A549 (cell line): ENCODE results near the gene PITX3. TPM values are rescaled to one million over a fixed set of nuclear protein-coding genes. Genes with fewer than 3 reads are reported as not detected.

Experiments
- ATAC-seq, 2 experiments: fragments of 200-7000 bp in 1 of 2; fragments of >200 bp in 1 of 2; cut with Nextera tagmentation in 1 of 2; cut with Tn5 transposase in 1 of 2; 3 replicates each; pipeline versions ENCODE4 v1.8.0 to v1.9.1; 2018 to 2020; ENCODE audit warnings: mild to moderate bottlenecking in 1 of 2, moderate library complexity in 1 of 2
- CTCF ChIA-PET: fragments of 300-600 bp; sonication (Branson Sonifier 250); formaldehyde crosslinking; extraction: SDS; loops from one replicate; lab custom pipeline; 2021; ENCODE audit warnings: antibody characterized with exemption, inconsistent platforms; lab: Yijun Ruan, JAX
- POLR2A ChIA-PET: fragments of 350-600 bp; formaldehyde crosslinking; extraction: SDS; loops from one replicate; lab custom pipeline; 2021; ENCODE audit warnings: antibody characterized with exemption, inconsistent platforms; lab: Yijun Ruan, JAX
- DNase-seq, 2 experiments: peaks; one replicate each; pipeline versions ENCODE4 v3.0.0 to v3.0.0-alpha.2; 2011 to 2016; ENCODE audit warnings: low read depth in 1 of 2, low spot score in 1 of 2
- FAIRE-seq: peaks from 2 replicates; lab custom pipeline; 2011; peaks lifted over from hg19 to GRCh38; lab: Jason Lieb, UNC
- H3K27ac ChIP-seq, 2 experiments: fragments of >200 bp; sonication (Bioruptor Twin); formaldehyde crosslinking; 3 replicates each; pipeline ENCODE4 v1.5.1; 2016 to 2017
- H3K4me1 ChIP-seq: fragments of >200 bp; sonication (Bioruptor Twin); formaldehyde crosslinking; 3 replicates; pipeline ENCODE4 v1.6.1; 2016
- H3K4me2 ChIP-seq: fragments of >200 bp; sonication (Bioruptor Twin); formaldehyde crosslinking; 3 replicates; pipeline ENCODE4 v1.6.1; 2016
- H3K4me3 ChIP-seq: fragments of >200 bp; sonication (Bioruptor Twin); formaldehyde crosslinking; 3 replicates; pipeline ENCODE4 v1.5.1; 2016
- H3K9me3 ChIP-seq: fragments of >200 bp; sonication (Bioruptor Twin); formaldehyde crosslinking; 3 replicates; pipeline ENCODE4 v1.6.1; 2016
- BHLHE40 ChIP-seq: IDR thresholded peaks from 2 replicates; pipeline ENCODE4 v1.6.1; 2012; ENCODE audit warnings: low read depth, low read length, inconsistent platforms
- CBX8 ChIP-seq: fragments of 200-600 bp; sonication (generic); IDR thresholded peaks from 2 replicates; pipeline ENCODE4 v1.6.1; 2016
- CHD2 ChIP-seq: fragments of 150-350 bp; IDR thresholded peaks from 2 replicates; pipeline ENCODE4 v1.6.1; 2014; ENCODE audit warnings: low read length; ENCODE audit not compliant: partially characterized antibody
- ELK1 ChIP-seq: fragments of 150-350 bp; IDR thresholded peaks from 2 replicates; pipeline ENCODE4 v1.6.1; 2014; ENCODE audit warnings: low read depth, mild to moderate bottlenecking, low read length
- FOSL2 ChIP-seq, 2 experiments: fragments of 450-650 bp in 1 of 2; fragments of >200 bp in 1 of 2; sonication (Bioruptor Twin) in 1 of 2; formaldehyde crosslinking; IDR thresholded peaks; 2 replicates each; pipeline versions ENCODE4 v1.5.0 to v1.6.1; 2016 to 2020; ENCODE audit warnings: mild to moderate bottlenecking in 1 of 2, moderate library complexity in 1 of 2
- JUN ChIP-seq, 2 experiments: fragments of >200 bp; sonication (Bioruptor Twin); formaldehyde crosslinking; IDR thresholded peaks; 2 replicates in 1 of 2; 3 replicates in 1 of 2; pipeline ENCODE4 v1.6.1; 2016 to 2017
- JUNB ChIP-seq: fragments of >200 bp; sonication (Bioruptor Twin); formaldehyde crosslinking; IDR thresholded peaks from 2 replicates; pipeline ENCODE4 v1.6.1; 2016
- MYC ChIP-seq: IDR thresholded peaks from 2 replicates; pipeline ENCODE4 v1.6.1; 2012; ENCODE audit warnings: mild to moderate bottlenecking, inconsistent platforms, low read length, improper control_type of control experiment, borderline replicate concordance
- NFE2L2 ChIP-seq: fragments of 150-350 bp; conservative IDR thresholded peaks from 2 replicates; pipeline ENCODE4 v1.6.1; 2014; ENCODE audit warnings: low read length
- PBX3 ChIP-seq: IDR thresholded peaks from 2 replicates; pipeline ENCODE4 v1.6.1; 2012
- REST ChIP-seq: fragments of 200-600 bp; sonication (generic); IDR thresholded peaks from 2 replicates; pipeline ENCODE4 v1.6.1; 2016; ENCODE audit warnings: antibody characterized with exemption, mild to moderate bottlenecking, moderate library complexity
- RNF2 ChIP-seq: fragments of 200-600 bp; sonication (generic); IDR thresholded peaks from 2 replicates; pipeline ENCODE4 v1.6.1; 2016; ENCODE audit warnings: low read depth, mild to moderate bottlenecking, antibody characterized with exemption, moderate library complexity, borderline replicate concordance
- SREBF2 ChIP-seq: fragments of 450-650 bp; IDR thresholded peaks from 2 replicates; pipeline ENCODE4 v1.6.1; 2014; ENCODE audit warnings: mild to moderate bottlenecking, moderate library complexity
- TFCP2L1 ChIP-seq: fragments of 250-450 bp; sonication (Bioruptor Pico); IDR thresholded peaks from 2 replicates; pipeline ENCODE4 v1.5.0; 2021; ENCODE audit warnings: mild to moderate bottlenecking
- ZFP36 ChIP-seq: fragments of 450-650 bp; IDR thresholded peaks from 2 replicates; pipeline ENCODE4 v1.6.1; 2014; ENCODE audit warnings: borderline replicate concordance; ENCODE audit not compliant: partially characterized antibody
- WGBS: methylation state at CpG from one replicate; pipeline ENCODE4 v1.1.6; 2017; ENCODE audit errors: missing lambda C conversion rate; 5-methylcytosine and 5-hydroxymethylcytosine counted together
- polyA plus RNA-seq, 4 experiments: library from polyadenylated mRNA; depleted of rRNA in 3 of 4; stranded (reverse); fragments of >200 nt; fragmentation: RNase III in 1 of 4; extraction: RNeasy Plus Mini Kit Qiagen cat#74134 plus additional on column Dnase treatment in 1 of 4; gene quantifications; 2 replicates in 3 of 4; 3 replicates in 1 of 4; pipeline ENCODE4 v1.2.3, GENCODE V29; 2011 to 2017

The PITX3 gene
- polyA plus RNA-seq, 2 of the 4 experiments (the other 2 are of a cell fraction): 0.09 TPM; not detected in 1

DNA sequence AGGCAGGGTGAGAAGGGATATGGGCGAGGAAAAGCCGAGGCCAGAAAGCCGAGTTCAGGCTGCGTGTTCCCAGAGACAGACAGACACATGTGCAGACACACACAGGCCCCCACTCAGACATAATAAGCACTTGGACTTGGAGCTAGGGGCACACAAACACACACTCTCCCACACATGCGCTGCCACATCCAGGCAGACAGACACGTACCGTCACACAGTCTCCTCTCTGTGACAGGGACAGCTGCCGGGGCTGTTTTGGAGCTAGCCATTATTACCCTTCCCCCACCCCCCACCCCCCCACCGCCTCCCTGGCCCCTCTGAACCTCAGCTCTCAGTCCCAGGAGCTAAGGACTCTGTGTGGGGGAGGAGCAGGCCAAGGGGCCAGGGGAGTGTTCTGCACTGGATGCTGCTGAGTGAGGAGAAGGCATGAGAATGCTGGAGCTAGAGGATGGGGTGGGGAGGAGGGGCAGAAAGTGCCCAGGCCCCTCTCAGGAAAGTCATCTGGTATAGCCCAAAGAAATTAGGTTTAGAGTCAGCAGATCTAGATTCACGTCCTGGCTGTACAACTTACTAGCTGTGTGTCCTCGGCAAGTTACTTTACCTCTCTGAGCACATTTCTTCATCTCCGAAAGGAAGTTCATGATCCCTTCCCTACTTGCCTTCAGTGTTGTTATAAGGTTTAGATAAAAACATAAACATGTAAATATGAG, 6.3 kb downstream of the PITX3 start:
- Histone ChIP-seq H3K27ac (no peak overlapping the region), H3K9me3 (no peaks in the 10 kb centered on the region), H3K4me3 (no peak overlapping the region), H3K4me1 (peaks cover 26% of the 10 kb centered on the region), H3K4me2 (peak overlapping the region; percentile 37; the same call in 2 of the 3 replicates)
- DNase-seq: no peak
- ATAC-seq: no peak
- no peak for FAIRE-seq
- POLR2A ChIA-PET: interaction anchor here (0.6 kb wide), 1 partner anchor 217 kb away, joined by 3 read pairs; the partner anchor contains the start of gene C10orf95
- CTCF ChIA-PET: interaction anchor here (0.6 to 24.2 kb wide), 11 partner anchors 11 to 349 kb away, joined by 3 to 886 read pairs (median 5); partner anchors contain the start of genes FBXL15, GBF1 and NFKB2
- WGBS: 87% methylated on average over 11 of the region's 12 CpGs
- TF ChIP-seq ZFP36: peak; percentile 51
- TF ChIP-seq ELK1: no peak
- TF ChIP-seq, all 56 proteins: peak for 1

DNA sequence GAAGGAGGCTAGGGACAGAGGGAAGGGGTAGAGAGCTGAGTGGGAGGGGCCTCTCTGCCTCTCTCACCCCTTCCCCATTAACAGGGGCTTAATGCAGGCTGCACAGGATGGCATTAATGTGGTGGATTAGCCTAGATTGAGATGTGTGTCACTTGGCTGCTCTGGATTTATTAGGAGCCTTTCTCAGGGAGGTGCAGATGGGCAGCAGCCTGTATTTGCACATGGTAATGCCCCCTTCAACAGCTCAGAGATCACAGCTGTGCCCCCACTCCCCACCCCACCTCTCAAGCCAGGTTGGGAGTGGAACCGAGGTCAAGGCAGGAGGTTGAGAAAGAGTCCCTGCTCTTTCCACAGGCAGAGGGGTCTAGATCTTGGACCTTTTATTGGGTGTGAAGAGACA, 7.3 kb downstream of the PITX3 start:
- Histone ChIP-seq H3K27ac (no peak overlapping the region), H3K9me3 (no peaks in the 10 kb centered on the region), H3K4me1 (peaks cover 27% of the 10 kb centered on the region), H3K4me3 (no peak overlapping the region), H3K4me2 (no peak overlapping the region)
- DNase-seq: no peak
- 67% methylated on average over 1 of the region's 1 CpG for WGBS
- ATAC-seq: no peak
- no peak for FAIRE-seq
- no peak for TF ChIP-seq JUN (IDR thresholded peaks at IDR 0.05)
- no peak for TF ChIP-seq REST
- no peak for TF ChIP-seq FOSL2 (IDR thresholded peaks at IDR 0.05)
- TF ChIP-seq FOSL2 (CRISPR knock-in tag; IDR thresholded peaks at IDR 0.05): no peak
- no peak for TF ChIP-seq CHD2
- TF ChIP-seq MYC: no peak
- TF ChIP-seq CBX8: no peak
- no peak for TF ChIP-seq JUNB
- TF ChIP-seq NFE2L2: no peak
- TF ChIP-seq ZFP36: no peak
- TF ChIP-seq PBX3: no peak
- no peak for TF ChIP-seq BHLHE40
- TF ChIP-seq TFCP2L1 (CRISPR knock-in tag): no peak
- no peak for TF ChIP-seq SREBF2
- no peak for TF ChIP-seq RNF2
- ChIA-PET CTCF (interaction anchor here (1.2 to 24.2 kb wide), 8 partner anchors 12 to 190 kb away, joined by 3 to 886 read pairs (median 114); partner anchors contain the start of genes FBXL15, GBF1 and NFKB2), POLR2A (no interaction called here)
